Astrocyte (in vitro differentiated cells and primary cell): Measurements from ENCODE around the gene PCYT1B. TPM values are rescaled to one million over a fixed set of nuclear protein-coding genes. Genes with fewer than 3 reads are reported as not detected.
A peak's percentile ranks its signal among the peaks of the same experiment; 100 is the strongest.

Experiments used
- DNase-seq: peaks from one replicate; pipeline ENCODE4 v3.0.0-alpha.2; 2010; ENCODE audit warnings: low read depth
- FAIRE-seq: peaks from 2 replicates; lab custom pipeline; 2011; peaks lifted over from hg19 to GRCh38; lab: Jason Lieb, UNC
- H2AFZ ChIP-seq: 2 replicates; pipeline ENCODE4 v1.6.0; 2012; ENCODE audit warnings: low read depth, low read length, inconsistent platforms
- H3K27ac ChIP-seq: 2 replicates; pipeline ENCODE4 v1.5.1; 2011; ENCODE audit warnings: low read depth, low read length, inconsistent platforms
- H3K27me3 ChIP-seq: 2 replicates; pipeline ENCODE4 v1.6.0; 2011; ENCODE audit warnings: low read length, inconsistent platforms; ENCODE audit not compliant: insufficient read depth
- H3K36me3 ChIP-seq: 2 replicates; pipeline ENCODE4 v1.5.1; 2011; ENCODE audit warnings: low read length, inconsistent platforms; ENCODE audit not compliant: insufficient read depth
- H3K4me1 ChIP-seq: 2 replicates; pipeline ENCODE4 v1.5.1; 2011; ENCODE audit warnings: low read length, inconsistent platforms; ENCODE audit not compliant: insufficient read depth
- H3K4me2 ChIP-seq: 2 replicates; pipeline ENCODE4 v1.6.0; 2012; ENCODE audit warnings: low read length, inconsistent platforms
- H3K4me3 ChIP-seq: 2 replicates; pipeline ENCODE4 v1.5.1; 2011; ENCODE audit warnings: low read depth, mild to moderate bottlenecking, low read length, inconsistent platforms; ENCODE audit not compliant: insufficient read depth
- H3K79me2 ChIP-seq: 2 replicates; pipeline ENCODE4 v1.6.0; 2012; ENCODE audit warnings: mild to moderate bottlenecking, low read length, inconsistent platforms; ENCODE audit not compliant: insufficient read depth
- H3K9ac ChIP-seq: 2 replicates; pipeline ENCODE4 v1.6.0; 2012; ENCODE audit warnings: mild to moderate bottlenecking, low read length, inconsistent platforms
- H3K9me3 ChIP-seq: 2 replicates; pipeline ENCODE4 v1.5.1; 2012; ENCODE audit warnings: low read depth, mild to moderate bottlenecking, low read length, inconsistent platforms; ENCODE audit not compliant: insufficient read depth
- H4K20me1 ChIP-seq: 2 replicates; pipeline ENCODE4 v1.6.0; 2012; ENCODE audit warnings: low read length, inconsistent platforms; ENCODE audit not compliant: insufficient read depth
- H3K27ac Mint-ChIP-seq: one replicate; pipeline ENCODE4 v1.8.0; 2021; ENCODE audit warnings: mild to moderate bottlenecking, mixed read lengths; ENCODE audit not compliant: unreplicated experiment
- H3K27me3 Mint-ChIP-seq: one replicate; pipeline ENCODE4 v1.8.0; 2021; ENCODE audit warnings: low read depth, mixed read lengths; ENCODE audit not compliant: unreplicated experiment
- H3K36me3 Mint-ChIP-seq: one replicate; pipeline ENCODE4 v1.8.0; 2021; ENCODE audit warnings: low read depth, mixed read lengths; ENCODE audit not compliant: unreplicated experiment
- H3K4me1 Mint-ChIP-seq: one replicate; pipeline ENCODE4 v1.8.0; 2021; ENCODE audit warnings: low read depth, mixed read lengths; ENCODE audit not compliant: unreplicated experiment
- H3K4me3 Mint-ChIP-seq: one replicate; pipeline ENCODE4 v1.8.0; 2021; ENCODE audit warnings: mild to moderate bottlenecking, moderate library complexity, mixed read lengths; ENCODE audit not compliant: unreplicated experiment
- H3K9me3 Mint-ChIP-seq: one replicate; pipeline ENCODE4 v1.8.0; 2021; ENCODE audit warnings: mild to moderate bottlenecking, mixed read lengths; ENCODE audit not compliant: unreplicated experiment
- EZH2 ChIP-seq: IDR thresholded peaks from 2 replicates; pipeline ENCODE4 v1.6.1; 2012; ENCODE audit warnings: mild to moderate bottlenecking, low read length, inconsistent platforms; ENCODE audit not compliant: insufficient read depth
- total RNA-seq: library from RNA; stranded (reverse); gene quantifications from 2 replicates; pipeline ENCODE4 v1.2.1, GENCODE V29; 2021
- TF ChIP-seq, protein P1 (sequence below): IDR thresholded peaks from 2 replicates; pipeline ENCODE4 v1.5.1; 2011; ENCODE audit warnings: low read depth, mild to moderate bottlenecking, inconsistent platforms, low read length, moderate library complexity; ENCODE audit not compliant: insufficient read depth

The PCYT1B gene
- total RNA-seq, 1 donor from 2014 or later = 5.6 TPM

DNA sequence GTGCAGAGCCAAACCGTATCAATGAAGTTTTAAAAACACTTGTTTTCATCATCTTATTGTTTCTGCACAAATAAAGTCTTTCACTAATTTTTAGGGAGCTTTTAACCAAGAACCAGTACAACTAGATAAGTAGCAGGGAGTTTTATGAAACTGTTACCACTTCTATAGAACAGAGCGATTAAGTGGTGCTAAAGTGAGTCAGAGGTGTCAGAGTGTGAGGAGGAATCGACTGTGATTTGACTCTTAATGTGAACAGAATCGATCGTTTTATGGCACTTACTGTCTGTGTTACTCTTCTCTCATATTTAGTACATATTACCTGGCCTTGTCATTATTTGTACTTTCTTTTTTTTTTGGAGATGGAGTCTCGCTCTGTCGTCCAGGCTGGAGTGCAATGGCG, 138.8 kb downstream of the PCYT1B start:
- Histone ChIP-seq H3K4me2 (no peak overlapping the region), H4K20me1 (no peaks in the 10 kb centered on the region), H3K9ac (no peak overlapping the region), H3K4me1 (peaks cover 3% of the 10 kb centered on the region), H3K36me3 (no peaks in the 10 kb centered on the region), H2AFZ (no peak overlapping the region), H3K79me2 (no peaks in the 10 kb centered on the region), H3K27me3 (no peaks in the 10 kb centered on the region), H3K4me3 (no peak overlapping the region), H3K27ac (no peak overlapping the region), H3K9me3 (no peaks in the 10 kb centered on the region)
- no peaks in the 10 kb centered on the region for H3K9me3 Mint-ChIP-seq
- H3K36me3 Mint-ChIP-seq = no peaks in the 10 kb centered on the region
- no peaks in the 10 kb centered on the region for H3K27me3 Mint-ChIP-seq
- peak; percentile 78 for FAIRE-seq
- TF ChIP-seq, protein P1, sequence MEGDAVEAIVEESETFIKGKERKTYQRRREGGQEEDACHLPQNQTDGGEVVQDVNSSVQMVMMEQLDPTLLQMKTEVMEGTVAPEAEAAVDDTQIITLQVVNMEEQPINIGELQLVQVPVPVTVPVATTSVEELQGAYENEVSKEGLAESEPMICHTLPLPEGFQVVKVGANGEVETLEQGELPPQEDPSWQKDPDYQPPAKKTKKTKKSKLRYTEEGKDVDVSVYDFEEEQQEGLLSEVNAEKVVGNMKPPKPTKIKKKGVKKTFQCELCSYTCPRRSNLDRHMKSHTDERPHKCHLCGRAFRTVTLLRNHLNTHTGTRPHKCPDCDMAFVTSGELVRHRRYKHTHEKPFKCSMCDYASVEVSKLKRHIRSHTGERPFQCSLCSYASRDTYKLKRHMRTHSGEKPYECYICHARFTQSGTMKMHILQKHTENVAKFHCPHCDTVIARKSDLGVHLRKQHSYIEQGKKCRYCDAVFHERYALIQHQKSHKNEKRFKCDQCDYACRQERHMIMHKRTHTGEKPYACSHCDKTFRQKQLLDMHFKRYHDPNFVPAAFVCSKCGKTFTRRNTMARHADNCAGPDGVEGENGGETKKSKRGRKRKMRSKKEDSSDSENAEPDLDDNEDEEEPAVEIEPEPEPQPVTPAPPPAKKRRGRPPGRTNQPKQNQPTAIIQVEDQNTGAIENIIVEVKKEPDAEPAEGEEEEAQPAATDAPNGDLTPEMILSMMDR = no peak
- no peak for TF ChIP-seq EZH2
- no peak overlapping the region for H3K27ac Mint-ChIP-seq
- H3K4me1 Mint-ChIP-seq = peaks cover 5% of the 10 kb centered on the region
- no peak overlapping the region for H3K4me3 Mint-ChIP-seq
- no peak for DNase-seq

Other genes starting within 250 kb of the PCYT1B start
- 4.6 and 6.6 TPM in 2 replicates for gene PDK3, start 182.1 kb downstream of the PCYT1B start, total RNA-seq
- 4.9 and 5.1 TPM in 2 replicates for gene POLA1, start 46.6 kb upstream of the PCYT1B start, total RNA-seq